OCI-LY7 (cell line): ENCODE results near the gene GABRG3. TPM values are rescaled to one million over a fixed set of nuclear protein-coding genes. Genes with fewer than 3 reads are reported as not detected.

ENCODE experiments used
- BruUV-seq: library from RNA; stranded (reverse); fragments of 400-500 nt; replicated peaks from 2 replicates; lab custom pipeline; 2021; lab: Mats Ljungman, UMichigan
- CTCF ChIA-PET: fragments of 300-600 bp; sonication (Branson Sonifier 250); formaldehyde crosslinking; loops from one replicate; lab custom pipeline; 2022; ENCODE audit warnings: antibody characterized with exemption; ENCODE audit not compliant: unreplicated experiment; lab: Charles Lee
- POLR2A ChIA-PET: fragments of 300-600 bp; sonication (Branson Sonifier 250); formaldehyde crosslinking; loops from one replicate; lab custom pipeline; 2022; ENCODE audit warnings: antibody characterized with exemption; lab: Charles Lee
- DNase-seq: peaks from one replicate; pipeline ENCODE4 v3.0.0-alpha.2; 2015; ENCODE audit warnings: low spot score
- H2AFZ ChIP-seq: fragments of 200-600 bp; sonication (generic), shearing (Covaris generic); 2 replicates; pipeline ENCODE4 v1.6.1; 2014; ENCODE audit warnings: mild to moderate bottlenecking, antibody characterized with exemption, low read length, moderate library complexity
- H3K27ac ChIP-seq: fragments of 200-600 bp; sonication (generic); 2 replicates; pipeline ENCODE4 v1.5.1; 2014; ENCODE audit warnings: mixed run types, low read depth, mild to moderate bottlenecking, moderate library complexity, low read length, inconsistent platforms; ENCODE audit not compliant: poor library complexity, severe bottlenecking
- H3K36me3 ChIP-seq: fragments of 200-600 bp; sonication (generic); 2 replicates; pipeline ENCODE4 v1.6.1; 2014; ENCODE audit warnings: mild to moderate bottlenecking, antibody characterized with exemption, low read length, moderate library complexity, mixed read lengths; ENCODE audit not compliant: insufficient read depth
- H3K4me1 ChIP-seq: fragments of 200-600 bp; sonication (generic); 2 replicates; pipeline ENCODE4 v1.5.1; 2014; ENCODE audit warnings: mild to moderate bottlenecking, low read length; ENCODE audit not compliant: insufficient read depth, poor library complexity, severe bottlenecking
- H3K4me2 ChIP-seq: fragments of 200-600 bp; sonication (generic); 2 replicates; pipeline ENCODE4 v1.6.1; 2014; ENCODE audit warnings: mild to moderate bottlenecking, low read length
- H3K4me3 ChIP-seq: fragments of 200-600 bp; sonication (generic); 2 replicates; pipeline ENCODE4 v1.5.1; 2014; ENCODE audit warnings: mild to moderate bottlenecking, low read depth, low read length; ENCODE audit not compliant: poor library complexity, severe bottlenecking
- H3K79me2 ChIP-seq: fragments of 200-600 bp; sonication (generic); 2 replicates; pipeline ENCODE4 v1.6.1; 2016; ENCODE audit warnings: low read depth, mild to moderate bottlenecking, low read length, moderate library complexity, mixed read lengths; ENCODE audit not compliant: insufficient read depth
- H3K9me2 ChIP-seq: fragments of 200-600 bp; sonication (generic); 2 replicates; pipeline ENCODE4 v1.6.1; 2016; ENCODE audit warnings: mild to moderate bottlenecking, low read length, mixed read lengths; ENCODE audit not compliant: insufficient read depth
- H3K9me3 ChIP-seq: fragments of 200-600 bp; sonication (generic); 2 replicates; pipeline ENCODE4 v1.6.1; 2014; ENCODE audit warnings: mild to moderate bottlenecking, mixed run types, low read length, mixed read lengths
- H4K20me1 ChIP-seq: fragments of 200-600 bp; sonication (generic); 2 replicates; pipeline ENCODE4 v1.6.1; 2014; ENCODE audit warnings: mild to moderate bottlenecking, antibody characterized with exemption, low read length, moderate library complexity, mixed read lengths; ENCODE audit not compliant: insufficient read depth
- EZH2phosphoT487 ChIP-seq: fragments of 200-600 bp; sonication (generic); IDR thresholded peaks from 2 replicates; pipeline ENCODE4 v1.6.1; 2018; ENCODE audit warnings: low read depth, borderline replicate concordance, mild to moderate bottlenecking, mixed run types, antibody characterized with exemption, low read length, moderate library complexity, mixed read lengths
- intact Hi-C: fragments of 100-400 bp; cut with micrococcal nuclease; formaldehyde crosslinking; loops from one replicate; pipeline ENCODE4 v1.10.0; 2022; ENCODE audit not compliant: unreplicated experiment
- total RNA-seq, 2 experiments: library from RNA; depleted of rRNA in 1 of 2; stranded (reverse); fragments of >200 nt in 1 of 2; shearing (Covaris generic) in 1 of 2; gene quantifications; 2 replicates each; pipeline ENCODE4 v1.2.3, GENCODE V29; 2014 to 2022
- TF ChIP-seq, protein P1 (sequence below): fragments of 200-600 bp; sonication (generic); conservative IDR thresholded peaks from 2 replicates; pipeline ENCODE4 v1.5.1; 2014; ENCODE audit warnings: mild to moderate bottlenecking, antibody characterized with exemption, low read length, moderate library complexity, mixed read lengths

GABRG3 gene
- total RNA-seq, 2 experiments from 2014 or later = not detected

DNA sequence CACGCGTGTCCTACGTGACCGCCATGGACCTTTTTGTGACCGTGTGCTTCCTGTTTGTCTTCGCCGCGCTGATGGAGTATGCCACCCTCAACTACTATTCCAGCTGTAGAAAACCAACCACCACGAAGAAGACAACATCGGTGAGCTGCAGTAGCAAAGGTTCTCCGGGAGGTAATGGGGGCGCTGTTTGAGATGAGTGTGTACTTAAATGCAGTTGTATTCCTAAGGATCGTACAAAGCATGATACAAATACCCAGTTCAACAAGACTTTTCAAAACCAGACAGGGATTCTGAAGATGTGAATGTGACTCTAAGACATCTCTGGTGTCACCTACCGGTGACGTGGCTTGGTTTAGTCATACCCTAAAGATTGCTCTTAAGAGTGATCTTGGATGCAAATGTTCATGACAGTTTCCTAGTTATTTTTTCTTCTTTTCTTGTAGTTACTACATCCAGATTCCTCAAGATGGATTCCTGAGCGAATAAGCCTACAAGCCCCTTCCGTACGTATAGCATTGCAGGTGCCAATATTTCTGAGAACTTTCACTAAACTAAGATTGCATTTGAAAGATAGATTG is 556.6 kb downstream of the GABRG3 start:
- no TSS peak for BruUV-seq

DNA sequence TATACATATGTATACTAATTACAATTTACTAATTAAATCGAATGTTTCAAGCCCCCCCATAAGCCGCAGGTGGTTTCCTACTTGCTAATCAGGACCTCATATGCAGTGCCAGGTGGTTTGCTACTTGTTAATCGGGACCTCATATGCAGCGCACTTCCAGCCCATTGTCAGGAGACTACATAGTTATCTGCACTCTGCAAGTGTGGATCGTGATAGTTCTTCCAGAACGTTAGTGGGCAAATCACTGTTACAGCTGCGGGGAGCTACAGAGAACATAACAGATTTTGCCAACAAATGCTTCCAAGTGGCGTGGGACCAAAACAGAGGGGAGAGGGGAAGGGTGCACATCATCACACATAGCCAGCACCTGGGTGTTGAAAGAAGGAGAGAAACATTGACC is 558.4 kb downstream of the GABRG3 start:
- no peak overlapping the region for H3K4me3 ChIP-seq
- no peaks in the 10 kb centered on the region for H3K9me3 ChIP-seq
- no peaks in the 10 kb centered on the region for H3K9me2 ChIP-seq
- intact Hi-C loops = loop anchor here (10.0 kb wide), 1 partner anchor 65 kb away; no protein-coding TSS in a partner anchor
- no peak overlapping the region for H2AFZ ChIP-seq
- no peaks in the 10 kb centered on the region for H3K36me3 ChIP-seq
- CTCF ChIA-PET = no interaction called here
- H3K4me1 ChIP-seq = no peaks in the 10 kb centered on the region
- no peak overlapping the region for H3K27ac ChIP-seq
- no TSS peak for BruUV-seq
- no peak for DNase-seq
- TF ChIP-seq, protein P1, sequence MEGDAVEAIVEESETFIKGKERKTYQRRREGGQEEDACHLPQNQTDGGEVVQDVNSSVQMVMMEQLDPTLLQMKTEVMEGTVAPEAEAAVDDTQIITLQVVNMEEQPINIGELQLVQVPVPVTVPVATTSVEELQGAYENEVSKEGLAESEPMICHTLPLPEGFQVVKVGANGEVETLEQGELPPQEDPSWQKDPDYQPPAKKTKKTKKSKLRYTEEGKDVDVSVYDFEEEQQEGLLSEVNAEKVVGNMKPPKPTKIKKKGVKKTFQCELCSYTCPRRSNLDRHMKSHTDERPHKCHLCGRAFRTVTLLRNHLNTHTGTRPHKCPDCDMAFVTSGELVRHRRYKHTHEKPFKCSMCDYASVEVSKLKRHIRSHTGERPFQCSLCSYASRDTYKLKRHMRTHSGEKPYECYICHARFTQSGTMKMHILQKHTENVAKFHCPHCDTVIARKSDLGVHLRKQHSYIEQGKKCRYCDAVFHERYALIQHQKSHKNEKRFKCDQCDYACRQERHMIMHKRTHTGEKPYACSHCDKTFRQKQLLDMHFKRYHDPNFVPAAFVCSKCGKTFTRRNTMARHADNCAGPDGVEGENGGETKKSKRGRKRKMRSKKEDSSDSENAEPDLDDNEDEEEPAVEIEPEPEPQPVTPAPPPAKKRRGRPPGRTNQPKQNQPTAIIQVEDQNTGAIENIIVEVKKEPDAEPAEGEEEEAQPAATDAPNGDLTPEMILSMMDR = no peak
- no peak for TF ChIP-seq EZH2phosphoT487
- no peaks in the 10 kb centered on the region for H3K79me2 ChIP-seq
- H4K20me1 ChIP-seq = no peaks in the 10 kb centered on the region
- no peak overlapping the region for H3K4me2 ChIP-seq
- POLR2A ChIA-PET = no interaction called here

More for the DNA sequence above, 556.6 kb downstream of the GABRG3 start:
- no peak overlapping the region for H2AFZ ChIP-seq
- H3K4me1 ChIP-seq = no peaks in the 10 kb centered on the region
- TF ChIP-seq, protein P1 = no peak
- no peak for TF ChIP-seq EZH2phosphoT487
- H3K4me3 ChIP-seq = no peak overlapping the region
- no peaks in the 10 kb centered on the region for H3K36me3 ChIP-seq
- H3K27ac ChIP-seq = no peak overlapping the region
- DNase-seq = no peak
- no peak overlapping the region for H3K4me2 ChIP-seq
- no peaks in the 10 kb centered on the region for H4K20me1 ChIP-seq
- no peaks in the 10 kb centered on the region for H3K9me3 ChIP-seq
- no peaks in the 10 kb centered on the region for H3K9me2 ChIP-seq
- POLR2A ChIA-PET = interaction anchor here (0.6 kb wide), 1 partner anchor 255 kb away, joined by 3 read pairs; no protein-coding TSS in a partner anchor
- no peaks in the 10 kb centered on the region for H3K79me2 ChIP-seq
- CTCF ChIA-PET = no interaction called here
- intact Hi-C loops = loop anchor here (10.0 kb wide), 1 partner anchor 63 kb away; no protein-coding TSS in a partner anchor

DNA sequence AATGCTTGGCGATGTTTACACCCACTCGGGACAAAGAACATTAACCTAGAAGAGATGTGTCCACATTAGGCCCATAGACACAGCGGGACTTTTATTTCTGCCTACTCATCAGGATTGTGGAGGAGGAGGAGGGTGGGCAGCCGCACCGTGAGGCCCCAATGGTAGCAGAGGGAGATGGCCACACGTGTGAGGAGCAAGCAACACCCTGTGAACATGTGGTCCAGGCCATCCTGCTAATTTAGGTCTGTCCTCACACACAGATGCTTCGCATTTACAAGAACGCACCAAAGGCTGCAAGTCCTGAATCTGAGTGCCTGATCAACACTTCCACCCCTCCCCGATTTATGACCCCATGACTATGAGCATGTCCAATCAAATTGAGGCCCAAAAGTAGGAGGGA is 560.0 kb downstream of the GABRG3 start:
- intact Hi-C loops = no loop called here
- no TSS peak for BruUV-seq

More for the DNA sequence above, 560.0 kb downstream of the GABRG3 start:
- no peaks in the 10 kb centered on the region for H3K36me3 ChIP-seq
- no peaks in the 10 kb centered on the region for H3K79me2 ChIP-seq
- no peaks in the 10 kb centered on the region for H3K4me1 ChIP-seq
- ChIA-PET CTCF (no interaction called here), POLR2A (no interaction called here)
- no peaks in the 10 kb centered on the region for H3K9me3 ChIP-seq
- no peaks in the 10 kb centered on the region for H4K20me1 ChIP-seq
- H2AFZ ChIP-seq = no peak overlapping the region
- TF ChIP-seq EZH2phosphoT487 = no peak
- TF ChIP-seq, protein P1 = no peak
- no peak for DNase-seq
- no peak overlapping the region for H3K4me2 ChIP-seq
- H3K4me3 ChIP-seq = no peak overlapping the region
- H3K27ac ChIP-seq = no peak overlapping the region
- H3K9me2 ChIP-seq = no peaks in the 10 kb centered on the region
